IMR-90 (cell line): Measurements from ENCODE around the gene KDM1A. TPM values are rescaled to one million over a fixed set of nuclear protein-coding genes. Genes with fewer than 3 reads are reported as not detected.

Experiments
- ATAC-seq: fragments of 200-7000 bp; cut with Tn5 transposase; 2 replicates; pipeline ENCODE4 v1.9.1; 2020; ENCODE audit warnings: low read depth, mild to moderate bottlenecking, moderate library complexity
- BruUV-seq: library from RNA; stranded (reverse); fragments of 400-500 nt; replicated peaks from 2 replicates; lab custom pipeline; 2021; lab: Mats Ljungman, UMichigan
- CTCF ChIA-PET: fragments of 300-600 bp; formaldehyde crosslinking; extraction: SDS; loops from one replicate; lab custom pipeline; 2021; ENCODE audit warnings: antibody characterized with exemption; lab: Yijun Ruan, JAX
- POLR2A ChIA-PET: fragments of 300-600 bp; sonication (Branson Sonifier 250); formaldehyde crosslinking; loops from one replicate; lab custom pipeline; 2022; ENCODE audit warnings: antibody characterized with exemption; ENCODE audit not compliant: unreplicated experiment; lab: Charles Lee
- DNase-seq: peaks from one replicate; pipeline ENCODE4 v3.0.0; 2013
- H2AFZ ChIP-seq: replicated peaks from 2 replicates; pipeline ENCODE3; 2013; ENCODE audit warnings: low read length, mild to moderate bottlenecking; ENCODE audit not compliant: poor library complexity
- H2AK5ac ChIP-seq: 2 replicates; pipeline ENCODE4 v1.6.1; 2013; ENCODE audit warnings: low read depth, low read length, inconsistent platforms
- H2AK9ac ChIP-seq: replicated peaks from 2 replicates; pipeline ENCODE3; 2013; ENCODE audit warnings: mild to moderate bottlenecking, low read depth, low read length, moderate library complexity; ENCODE audit not compliant: poor library complexity
- H2BK120ac ChIP-seq: 2 replicates; pipeline ENCODE4 v1.6.1; 2013; ENCODE audit warnings: low read depth, low read length, inconsistent platforms
- H2BK15ac ChIP-seq: 3 replicates; pipeline ENCODE4 v1.6.1; 2013; ENCODE audit warnings: low read depth, low read length, inconsistent platforms
- H2BK20ac ChIP-seq: 2 replicates; pipeline ENCODE4 v1.6.1; 2013; ENCODE audit warnings: low read depth, mild to moderate bottlenecking, inconsistent platforms, low read length, moderate library complexity
- H2BK5ac ChIP-seq: 2 replicates; pipeline ENCODE4 v1.6.1; 2013; ENCODE audit warnings: mild to moderate bottlenecking, low read depth, low read length, inconsistent platforms; ENCODE audit not compliant: poor library complexity, severe bottlenecking
- H3K14ac ChIP-seq: replicated peaks from 2 replicates; pipeline ENCODE4 v1.6.1; 2013; ENCODE audit warnings: low read depth, low read length, inconsistent platforms
- H3K18ac ChIP-seq: 2 replicates; pipeline ENCODE4 v1.6.1; 2013; ENCODE audit warnings: low read depth, low read length, control low read depth
- H3K23ac ChIP-seq: 2 replicates; pipeline ENCODE4 v1.6.1; 2013; ENCODE audit warnings: low read depth, low read length, inconsistent platforms
- H3K27ac ChIP-seq: 2 replicates; pipeline ENCODE4 v1.5.1; 2013; ENCODE audit warnings: mild to moderate bottlenecking, control low read depth, low read length; ENCODE audit not compliant: insufficient read depth
- H3K27me3 ChIP-seq: 2 replicates; pipeline ENCODE4 v1.6.1; 2013; ENCODE audit warnings: low read length; ENCODE audit not compliant: control insufficient read depth, insufficient read depth
- H3K36me3 ChIP-seq: 2 replicates; pipeline ENCODE4 v1.6.1; 2013; ENCODE audit warnings: low read length, mixed read lengths; ENCODE audit not compliant: control insufficient read depth, insufficient read depth
- H3K4ac ChIP-seq: 2 replicates; pipeline ENCODE4 v1.6.1; 2013; ENCODE audit warnings: low read depth, low read length, inconsistent platforms
- H3K4me1 ChIP-seq: 2 replicates; pipeline ENCODE4 v1.6.1; 2013; ENCODE audit warnings: low read length, mixed read lengths; ENCODE audit not compliant: control insufficient read depth, insufficient read depth
- H3K4me2 ChIP-seq: 2 replicates; pipeline ENCODE4 v1.6.1; 2013; ENCODE audit warnings: low read depth, mild to moderate bottlenecking, control low read depth, low read length, moderate library complexity
- H3K4me3 ChIP-seq: 2 replicates; pipeline ENCODE4 v1.5.1; 2013; ENCODE audit warnings: low read depth, mild to moderate bottlenecking, control low read depth, low read length, moderate library complexity; ENCODE audit not compliant: insufficient read depth
- H3K56ac ChIP-seq: 2 replicates; pipeline ENCODE4 v1.6.1; 2013; ENCODE audit warnings: low read length, inconsistent platforms; ENCODE audit not compliant: insufficient read depth; ENCODE audit errors: extremely low read depth
- H3K79me1 ChIP-seq, 2 experiments: 2 replicates each; pipeline ENCODE4 v1.6.1; 2013; ENCODE audit warnings: low read length in 2 of 2, inconsistent platforms in 1 of 2, low read depth in 1 of 2
- H3K9ac ChIP-seq: 2 replicates; pipeline ENCODE4 v1.6.1; 2013; ENCODE audit warnings: low read depth, low read length, control low read depth
- H3K9me1 ChIP-seq: 2 replicates; pipeline ENCODE4 v1.6.1; 2013; ENCODE audit warnings: low read length, inconsistent platforms; ENCODE audit not compliant: insufficient read depth
- H3K9me3 ChIP-seq: 2 replicates; pipeline ENCODE4 v1.6.1; 2013; ENCODE audit warnings: low read length; ENCODE audit not compliant: control insufficient read depth, insufficient read depth
- H4K20me1 ChIP-seq: 2 replicates; pipeline ENCODE4 v1.6.1; 2013; ENCODE audit warnings: low read length, inconsistent platforms; ENCODE audit not compliant: insufficient read depth
- H4K5ac ChIP-seq: 2 replicates; pipeline ENCODE4 v1.6.1; 2013; ENCODE audit warnings: mild to moderate bottlenecking, low read depth, low read length, control low read depth
- H4K8ac ChIP-seq, 2 experiments: 2 replicates each; pipeline ENCODE4 v1.6.1; 2013; ENCODE audit warnings: low read depth in 2 of 2, low read length in 2 of 2, control low read depth in 1 of 2, inconsistent platforms in 1 of 2
- H4K91ac ChIP-seq: 2 replicates; pipeline ENCODE4 v1.6.1; 2013; ENCODE audit warnings: low read depth, low read length, inconsistent platforms; ENCODE audit not compliant: insufficient read depth
- BHLHE40 ChIP-seq: fragments of 150-350 bp; IDR thresholded peaks from 2 replicates; pipeline ENCODE4 v1.6.1; 2016; ENCODE audit warnings: mild to moderate bottlenecking, low read depth, low read length
- CEBPB ChIP-seq: IDR thresholded peaks from 2 replicates; pipeline ENCODE4 v1.6.1; 2012; ENCODE audit warnings: low read depth, low read length, improper control_type of control experiment
- CHD1 ChIP-seq: IDR thresholded peaks from 2 replicates; pipeline ENCODE4 v1.6.1; 2012; ENCODE audit warnings: low read depth, low read length, improper control_type of control experiment
- MAZ ChIP-seq: IDR thresholded peaks from 2 replicates; pipeline ENCODE4 v1.6.1; 2012; ENCODE audit warnings: low read depth, mild to moderate bottlenecking, low read length, improper control_type of control experiment, moderate library complexity, borderline replicate concordance
- MXI1 ChIP-seq: IDR thresholded peaks from 2 replicates; pipeline ENCODE4 v1.6.1; 2012; ENCODE audit warnings: low read depth, mild to moderate bottlenecking, low read length, moderate library complexity, borderline replicate concordance
- POLR2A ChIP-seq: IDR thresholded peaks from 2 replicates; pipeline ENCODE4 v1.6.1; 2012; ENCODE audit warnings: mild to moderate bottlenecking, low read depth, low read length
- RAD21 ChIP-seq: IDR thresholded peaks from 2 replicates; pipeline ENCODE4 v1.6.1; 2012; ENCODE audit warnings: low read length, improper control_type of control experiment
- RCOR1 ChIP-seq: IDR thresholded peaks from 2 replicates; pipeline ENCODE4 v1.6.1; 2012; ENCODE audit warnings: mild to moderate bottlenecking, low read length, improper control_type of control experiment; ENCODE audit not compliant: insufficient replicate concordance
- RFX5 ChIP-seq: IDR thresholded peaks from 2 replicates; pipeline ENCODE4 v1.8.0; 2012; ENCODE audit warnings: low read depth, mild to moderate bottlenecking, low read length, moderate library complexity
- SMC3 ChIP-seq: fragments of 150-350 bp; IDR thresholded peaks from 2 replicates; pipeline ENCODE4 v1.6.1; 2016; ENCODE audit warnings: low read depth, mild to moderate bottlenecking, antibody characterized with exemption, low read length, moderate library complexity
- WGBS, 2 experiments: methylation state at CpG; one replicate each; pipeline versions ENCODE4 v1.1.5 to v1.1.7; 2013; ENCODE audit warnings: missing lambda C conversion rate in 2 of 2; ENCODE audit not compliant: insufficient read length in 1 of 2; ENCODE audit errors: extremely low coverage in 2 of 2; 5-methylcytosine and 5-hydroxymethylcytosine counted together
- dilution Hi-C: fragments of 300-500 bp; cut with HindIII; formaldehyde crosslinking; loops from one replicate; pipeline ENCODE4 v1.14.3; 2018; ENCODE audit warnings: low sequenced_read_pairs; ENCODE audit not compliant: unreplicated experiment
- in situ Hi-C: fragments of 300-500 bp; cut with MboI; formaldehyde crosslinking; loops from 3 replicates; pipeline ENCODE4 v1.14.3; 2019; ENCODE audit warnings: low sequenced_read_pairs, inconsistent platforms, mixed read lengths
- intact Hi-C: fragments of 100-400 bp; cut with micrococcal nuclease; formaldehyde crosslinking; loops from 2 replicates; pipeline ENCODE4 v1.10.0; 2022
- polyA plus RNA-seq, 3 experiments: library from polyadenylated mRNA; depleted of rRNA; stranded (reverse); fragments of >200 nt; gene quantifications; 2 replicates each; pipeline ENCODE4 v1.2.3, GENCODE V29; 2012; ENCODE audit warnings: low replicate concordance in 1 of 3
- total RNA-seq: library from RNA; depleted of rRNA; stranded (reverse); fragments of >200 nt; gene quantifications from 2 replicates; pipeline ENCODE4 v1.2.3, GENCODE V29; 2012
- TF ChIP-seq, protein P1 (sequence below): fragments of 150-350 bp; IDR thresholded peaks from 2 replicates; pipeline ENCODE4 v1.6.1; 2017; ENCODE audit warnings: mild to moderate bottlenecking, antibody characterized with exemption, low read length, low read depth
- TF ChIP-seq, protein P2 (sequence below): conservative IDR thresholded peaks from 2 replicates; pipeline ENCODE4 v1.5.1; 2012; ENCODE audit warnings: mild to moderate bottlenecking, low read depth, low read length, improper control_type of control experiment
- TF ChIP-seq, protein P3 (sequence below): fragments of 150-350 bp; IDR thresholded peaks from 2 replicates; pipeline ENCODE4 v1.6.1; 2016; ENCODE audit warnings: low read depth, mild to moderate bottlenecking, low read length, moderate library complexity, borderline replicate concordance

KDM1A gene
- total and polyA plus RNA-seq, 2 of the 4 experiments (the other 2 are of a cell fraction): 58.7 to 104 TPM

DNA sequence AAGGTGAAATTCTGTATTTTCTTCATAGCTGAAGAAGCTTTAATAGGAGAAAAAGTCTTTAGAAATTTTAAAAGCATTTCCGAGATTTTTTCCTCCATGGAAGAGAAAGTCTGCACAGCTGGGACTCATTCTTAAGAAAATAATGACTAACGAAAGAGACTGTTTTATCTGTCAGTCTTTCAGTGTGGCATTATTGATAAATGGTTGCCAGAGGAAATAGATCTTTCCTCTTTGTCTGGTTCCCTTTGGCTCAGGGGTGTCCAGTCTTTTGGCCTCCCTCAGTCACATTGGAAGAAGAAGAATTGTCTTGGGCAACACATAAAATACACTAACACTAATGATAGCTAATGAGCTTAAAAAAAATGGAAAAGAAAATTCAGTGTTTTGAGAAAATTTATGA, 49.9 kb downstream of the KDM1A start:
- no peak for DNase-seq

More for the DNA sequence above, 49.9 kb downstream of the KDM1A start:
- Histone ChIP-seq H2BK120ac (no peak overlapping the region), H2AK9ac (no peak overlapping the region), H3K4me2 (no peak overlapping the region), H4K20me1 (no peaks in the 10 kb centered on the region), H2BK20ac (no peak overlapping the region), H4K8ac (no peak overlapping the region), H3K9me1 (no peaks in the 10 kb centered on the region; the same call in 1 of the 2 replicates), H4K91ac (no peak overlapping the region), H3K4me1 (no peaks in the 10 kb centered on the region), H3K9ac (no peak overlapping the region), H3K4me3 (no peak overlapping the region), H4K5ac (no peak overlapping the region), H3K9me3 (no peaks in the 10 kb centered on the region), H3K27ac (no peak overlapping the region), H3K56ac (no peak overlapping the region), H3K23ac (no peak overlapping the region), H2AK5ac (no peak overlapping the region), H2BK15ac (no peak overlapping the region), H3K36me3 (peaks cover 30% of the 10 kb centered on the region), H3K27me3 (no peaks in the 10 kb centered on the region), H3K4ac (no peak overlapping the region), H2BK5ac (no peak overlapping the region), H3K14ac (no peak overlapping the region), H3K79me1 (peaks cover 21 to 26% of the 10 kb centered on the region in 2 experiments), H3K18ac (no peak overlapping the region), H2AFZ (no peak overlapping the region)
- in situ Hi-C loops: no loop called here
- ATAC-seq: no peak
- ChIA-PET CTCF (no interaction called here), POLR2A (no interaction called here)
- intact Hi-C loops: no loop called here
- dilution Hi-C loops: no loop called here
- no TSS peak for BruUV-seq
- WGBS, 2 experiments: 100% methylated on average over 1 of the region's 2 CpGs; no CpG with 5 or more reads in 1 of the 2 experiments
- TF ChIP-seq BHLHE40 (no peak), CHD1 (no peak), SMC3 (no peak), RAD21 (no peak), RFX5 (no peak), CEBPB (no peak), POLR2A (no peak), MXI1 (no peak), RCOR1 (no peak), MAZ (no peak)
- TF ChIP-seq, protein P1, sequence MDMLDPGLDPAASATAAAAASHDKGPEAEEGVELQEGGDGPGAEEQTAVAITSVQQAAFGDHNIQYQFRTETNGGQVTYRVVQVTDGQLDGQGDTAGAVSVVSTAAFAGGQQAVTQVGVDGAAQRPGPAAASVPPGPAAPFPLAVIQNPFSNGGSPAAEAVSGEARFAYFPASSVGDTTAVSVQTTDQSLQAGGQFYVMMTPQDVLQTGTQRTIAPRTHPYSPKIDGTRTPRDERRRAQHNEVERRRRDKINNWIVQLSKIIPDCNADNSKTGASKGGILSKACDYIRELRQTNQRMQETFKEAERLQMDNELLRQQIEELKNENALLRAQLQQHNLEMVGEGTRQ: no peak
- TF ChIP-seq, protein P2, sequence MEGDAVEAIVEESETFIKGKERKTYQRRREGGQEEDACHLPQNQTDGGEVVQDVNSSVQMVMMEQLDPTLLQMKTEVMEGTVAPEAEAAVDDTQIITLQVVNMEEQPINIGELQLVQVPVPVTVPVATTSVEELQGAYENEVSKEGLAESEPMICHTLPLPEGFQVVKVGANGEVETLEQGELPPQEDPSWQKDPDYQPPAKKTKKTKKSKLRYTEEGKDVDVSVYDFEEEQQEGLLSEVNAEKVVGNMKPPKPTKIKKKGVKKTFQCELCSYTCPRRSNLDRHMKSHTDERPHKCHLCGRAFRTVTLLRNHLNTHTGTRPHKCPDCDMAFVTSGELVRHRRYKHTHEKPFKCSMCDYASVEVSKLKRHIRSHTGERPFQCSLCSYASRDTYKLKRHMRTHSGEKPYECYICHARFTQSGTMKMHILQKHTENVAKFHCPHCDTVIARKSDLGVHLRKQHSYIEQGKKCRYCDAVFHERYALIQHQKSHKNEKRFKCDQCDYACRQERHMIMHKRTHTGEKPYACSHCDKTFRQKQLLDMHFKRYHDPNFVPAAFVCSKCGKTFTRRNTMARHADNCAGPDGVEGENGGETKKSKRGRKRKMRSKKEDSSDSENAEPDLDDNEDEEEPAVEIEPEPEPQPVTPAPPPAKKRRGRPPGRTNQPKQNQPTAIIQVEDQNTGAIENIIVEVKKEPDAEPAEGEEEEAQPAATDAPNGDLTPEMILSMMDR: no peak
- TF ChIP-seq, protein P3, sequence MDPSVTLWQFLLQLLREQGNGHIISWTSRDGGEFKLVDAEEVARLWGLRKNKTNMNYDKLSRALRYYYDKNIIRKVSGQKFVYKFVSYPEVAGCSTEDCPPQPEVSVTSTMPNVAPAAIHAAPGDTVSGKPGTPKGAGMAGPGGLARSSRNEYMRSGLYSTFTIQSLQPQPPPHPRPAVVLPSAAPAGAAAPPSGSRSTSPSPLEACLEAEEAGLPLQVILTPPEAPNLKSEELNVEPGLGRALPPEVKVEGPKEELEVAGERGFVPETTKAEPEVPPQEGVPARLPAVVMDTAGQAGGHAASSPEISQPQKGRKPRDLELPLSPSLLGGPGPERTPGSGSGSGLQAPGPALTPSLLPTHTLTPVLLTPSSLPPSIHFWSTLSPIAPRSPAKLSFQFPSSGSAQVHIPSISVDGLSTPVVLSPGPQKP: no peak
